ENCODE results near the gene ADGRE3.
"Not testable (repeated sequence)": the region's sequence is repeated elsewhere in the genome, so short reads cannot be mapped to it uniquely, and the experiment has no call there.

ADGRE3 gene

GRCh38 chr19:14603990-14604387 lies 70.7 kb downstream of the ADGRE3 start:
- DNase-seq (ENCODE audit: low read depth, low spot score): no peak

- no peak for DNase-seq (ENCODE audit: low read depth, low spot score)
Measured at GRCh38 chr19:14599548-14600147, 75.0 kb downstream of the ADGRE3 start.

GRCh38 chr19:14595558-14595957 lies 79.1 kb downstream of the ADGRE3 start:
- no peak for DNase-seq (ENCODE audit: low read depth, low spot score)

- not testable (repeated sequence) for DNase-seq (ENCODE audit: low read depth, low spot score)
Measured at GRCh38 chr19:14589433-14589832, 85.2 kb downstream of the ADGRE3 start.

- not testable (repeated sequence) for DNase-seq (ENCODE audit: low read depth, low spot score)
Measured at GRCh38 chr19:14585187-14585586, 89.5 kb downstream of the ADGRE3 start.

GRCh38 chr19:14584372-14584771 lies 90.3 kb downstream of the ADGRE3 start:
- DNase-seq (ENCODE audit: low read depth, low spot score): not testable (repeated sequence)

- no peak for DNase-seq (ENCODE audit: low read depth, low spot score)
Measured at GRCh38 chr19:14582894-14583340, 91.7 kb downstream of the ADGRE3 start, which contains the start of gene CLEC17A. Gene CLEC17A (plus strand): TSS chr19:14583084. CDS start chr19:14583161, 77 bp downstream.

- DNase-seq (ENCODE audit: low read depth, low spot score): no peak
Measured at GRCh38 chr19:14580623-14581237, 93.9 kb downstream of the ADGRE3 start.

- DNase-seq (ENCODE audit: low read depth, low spot score): no peak
Measured at GRCh38 chr19:14577885-14578427, 96.7 kb downstream of the ADGRE3 start.

GRCh38 chr19:14577264-14577663 lies 97.4 kb downstream of the ADGRE3 start:
- no peak for DNase-seq (ENCODE audit: low read depth, low spot score)

- no peak for DNase-seq (ENCODE audit: low read depth, low spot score)
Measured at GRCh38 chr19:14576363-14576762, 98.3 kb downstream of the ADGRE3 start.

- DNase-seq (ENCODE audit: low read depth, low spot score): no peak
Measured at GRCh38 chr19:14575428-14575980, 99.1 kb downstream of the ADGRE3 start.

- peak; percentile 74 for DNase-seq (ENCODE audit: low read depth, low spot score)
Measured at GRCh38 chr19:14571695-14572490, 102.8 kb downstream of the ADGRE3 start, which contains the start of gene NDUFB7. Gene NDUFB7 (minus strand): TSS chr19:14572066. CDS start chr19:14572000, 66 bp downstream.

- DNase-seq (ENCODE audit: low read depth, low spot score): no peak
Measured at GRCh38 chr19:14570864-14571527, 103.6 kb downstream of the ADGRE3 start.

All from activated naive CD8-positive, alpha-beta T cell treated with anti-CD3 and anti-CD28 coated beads, Interleukin-2, amount 50 U/mL, for 16 hours (primary cell).